GM12878 (cell line): ENCODE data around the gene DRAP1. TPM values are rescaled to one million over a fixed set of nuclear protein-coding genes. Genes with fewer than 3 reads are reported as not detected.

Experiments
- ATAC-seq: fragments of 200-7000 bp; cut with Tn5 transposase; 3 replicates; pipeline ENCODE4 v1.9.1; 2020; ENCODE audit warnings: mild to moderate bottlenecking, moderate library complexity
- BruUV-seq: library from RNA; stranded (reverse); fragments of 400-500 nt; replicated peaks from 2 replicates; lab custom pipeline; 2021; lab: Mats Ljungman, UMichigan
- CTCF ChIA-PET: fragments of 300-600 bp; sonication (Branson Sonifier 250); formaldehyde crosslinking; extraction: SDS; loops from one replicate; lab custom pipeline; 2021; ENCODE audit warnings: inconsistent platforms; lab: Yijun Ruan, JAX
- POLR2A ChIA-PET: fragments of 350-600 bp; formaldehyde crosslinking; extraction: SDS; loops from one replicate; lab custom pipeline; 2021; ENCODE audit warnings: inconsistent platforms; lab: Charles Lee
- RAD21 ChIA-PET: fragments of 300-600 bp; sonication (Branson Sonifier 250); formaldehyde crosslinking; loops from one replicate; lab custom pipeline; 2023; ENCODE audit warnings: antibody characterized with exemption; ENCODE audit not compliant: unreplicated experiment; lab: Charles Lee
- SMC1A ChIA-PET: fragments of 300-600 bp; sonication (Branson Sonifier 250); formaldehyde crosslinking; loops from one replicate; lab custom pipeline; 2023; ENCODE audit not compliant: unreplicated experiment, uncharacterized antibody; lab: Charles Lee
- DNase-seq: peaks from one replicate; pipeline ENCODE4 v3.0.0-alpha.2; 2011; ENCODE audit warnings: low read depth, low spot score
- FAIRE-seq: peaks from 3 replicates; lab custom pipeline; 2011; peaks lifted over from hg19 to GRCh38; lab: Jason Lieb, UNC
- H2AFZ ChIP-seq: 2 replicates; pipeline ENCODE4 v1.6.0; 2011; ENCODE audit warnings: low read depth, low read length, control low read depth; ENCODE audit not compliant: control insufficient read depth
- H3K27ac ChIP-seq: 2 replicates; pipeline ENCODE4 v1.5.1; 2011; ENCODE audit warnings: control low read depth; ENCODE audit not compliant: control insufficient read depth, insufficient read depth
- H3K27me3 ChIP-seq, 2 experiments: replicated peaks in 1 of 2; 2 replicates each; pipeline versions ENCODE4 v1.6.0 to v1.6.1; 2011; ENCODE audit warnings: low read length in 1 of 2; ENCODE audit not compliant: control insufficient read depth in 2 of 2, insufficient read depth in 2 of 2
- H3K36me3 ChIP-seq, 2 experiments: 2 replicates each; pipeline ENCODE4 v1.5.1; 2011; ENCODE audit warnings: low read length in 1 of 2; ENCODE audit not compliant: control insufficient read depth in 2 of 2, insufficient read depth in 2 of 2
- H3K4me1 ChIP-seq: 2 replicates; pipeline ENCODE4 v1.6.1; 2011; ENCODE audit warnings: mild to moderate bottlenecking, low read length, moderate library complexity, mixed read lengths; ENCODE audit not compliant: control insufficient read depth, insufficient read depth
- H3K4me2 ChIP-seq: 2 replicates; pipeline ENCODE4 v1.6.0; 2011; ENCODE audit warnings: control low read depth; ENCODE audit not compliant: control insufficient read depth, insufficient read depth
- H3K4me3 ChIP-seq: fragments of 200-600 bp; sonication (generic); 2 replicates; pipeline ENCODE4 v1.5.1; 2016
- H3K79me2 ChIP-seq: 2 replicates; pipeline ENCODE4 v1.6.0; 2011; ENCODE audit warnings: low read length; ENCODE audit not compliant: control insufficient read depth, insufficient read depth
- H3K9ac ChIP-seq: 2 replicates; pipeline ENCODE4 v1.8.0; 2011; ENCODE audit warnings: low read length, control low read depth, mixed read lengths; ENCODE audit not compliant: control insufficient read depth, insufficient read depth
- H3K9me3 ChIP-seq: replicated peaks from 3 replicates; pipeline ENCODE4 v1.5.1; 2011; ENCODE audit warnings: mild to moderate bottlenecking, low read length; ENCODE audit not compliant: control insufficient read depth, insufficient read depth
- H4K20me1 ChIP-seq: 2 replicates; pipeline ENCODE4 v1.6.0; 2011; ENCODE audit not compliant: control insufficient read depth, insufficient read depth
- CBFB ChIP-seq: IDR thresholded peaks from 2 replicates; pipeline ENCODE4 v1.6.1; 2016; ENCODE audit warnings: antibody characterized with exemption, low read depth
- EP300 ChIP-seq, 2 experiments: fragments of 150-350 bp in 1 of 2; IDR thresholded peaks; 2 replicates each; pipeline ENCODE4 v1.6.1; 2011 to 2012; ENCODE audit warnings: low read depth in 2 of 2, low read length in 2 of 2, borderline replicate concordance in 1 of 2, improper control_type of control experiment in 1 of 2, inconsistent platforms in 1 of 2; ENCODE audit not compliant: control insufficient read depth in 1 of 2
- IKZF2 ChIP-seq, 2 experiments: fragments of 450-650 bp; IDR thresholded peaks; 2 replicates each; pipeline ENCODE4 v1.6.1; 2017; ENCODE audit warnings: mild to moderate bottlenecking in 2 of 2, moderate library complexity in 2 of 2
- LARP7 ChIP-seq: fragments of 450-650 bp; IDR thresholded peaks from 2 replicates; pipeline ENCODE4 v1.6.1; 2017; ENCODE audit warnings: mild to moderate bottlenecking
- NBN ChIP-seq: fragments of 450-650 bp; IDR thresholded peaks from 2 replicates; pipeline ENCODE4 v1.6.1; 2016
- PAX5 ChIP-seq: IDR thresholded peaks from 2 replicates; pipeline ENCODE4 v1.6.1; 2011; ENCODE audit warnings: low read depth, low read length, borderline replicate concordance
- RAD51 ChIP-seq: fragments of 450-650 bp; IDR thresholded peaks from 2 replicates; pipeline ENCODE4 v1.6.1; 2016; ENCODE audit warnings: moderate library complexity, mild to moderate bottlenecking, inconsistent platforms
- SREBF2 ChIP-seq: IDR thresholded peaks from 2 replicates; pipeline ENCODE4 v1.6.1; 2012; ENCODE audit warnings: mild to moderate bottlenecking, low read length
- STAT3 ChIP-seq: IDR thresholded peaks from 2 replicates; pipeline ENCODE4 v1.6.1; 2011; ENCODE audit warnings: low read depth, low read length, improper control_type of control experiment
- WGBS: methylation state at CpG from one replicate; pipeline ENCODE4 v1.1.6; 2016; ENCODE audit warnings: low lambda C conversion rate; ENCODE audit not compliant: insufficient replicate concordance, insufficient coverage; ENCODE audit errors: missing lambda C conversion rate; 5-methylcytosine and 5-hydroxymethylcytosine counted together
- in situ Hi-C: fragments of 300-500 bp; cut with MboI; formaldehyde crosslinking; loops from 9 replicates; pipeline ENCODE4 v1.14.3; 2018; ENCODE audit warnings: mixed read lengths
- intact Hi-C: fragments of 100-400 bp; cut with micrococcal nuclease; formaldehyde crosslinking; loops from one replicate; pipeline ENCODE4 v1.14.2; 2022; ENCODE audit not compliant: unreplicated experiment
- polyA plus RNA-seq, 11 experiments: library from polyadenylated mRNA; depleted of rRNA in 4 of 11; unstranded in 6 of 11; stranded (reverse) in 5 of 11; fragments of >200 nt; fragmentation: Nextera tagmentation in 4 of 11; fragmentation: Illumina TruSeq in 1 of 11; extraction: Ambion mirVana in 4 of 11; extraction: Trizol in 1 of 11; gene quantifications; 1 replicate in 1 of 11; 2 replicates in 10 of 11; pipeline versions ENCODE4 v1.2.1 to v1.2.3, GENCODE V29; 2011 to 2016; ENCODE audit warnings: inconsistent platforms in 2 of 11, missing spikeins in 2 of 11, low read depth in 1 of 11
- total RNA-seq, 4 experiments: library from RNA; depleted of rRNA in 3 of 4; stranded (reverse); fragments of >200 nt in 3 of 4; fragmentation: Illumina TruSeq in 1 of 4; extraction: Trizol in 1 of 4; gene quantifications; 2 replicates each; pipeline versions ENCODE4 v1.2.1 to v1.2.3, GENCODE V29; 2013 to 2021
- TF ChIP-seq, protein P1 (sequence below): fragments of 450-650 bp; IDR thresholded peaks from 2 replicates; pipeline ENCODE4 v1.6.1; 2017; ENCODE audit warnings: mild to moderate bottlenecking, low read depth, inconsistent platforms; ENCODE audit not compliant: poor library complexity, severe bottlenecking

DRAP1 gene
- total and polyA plus RNA-seq, 10 of the 15 experiments (the other 5 are each of a cell fraction or from before 2014, with no cell fraction given): 9.4 to 163 (median 114) TPM

DNA sequence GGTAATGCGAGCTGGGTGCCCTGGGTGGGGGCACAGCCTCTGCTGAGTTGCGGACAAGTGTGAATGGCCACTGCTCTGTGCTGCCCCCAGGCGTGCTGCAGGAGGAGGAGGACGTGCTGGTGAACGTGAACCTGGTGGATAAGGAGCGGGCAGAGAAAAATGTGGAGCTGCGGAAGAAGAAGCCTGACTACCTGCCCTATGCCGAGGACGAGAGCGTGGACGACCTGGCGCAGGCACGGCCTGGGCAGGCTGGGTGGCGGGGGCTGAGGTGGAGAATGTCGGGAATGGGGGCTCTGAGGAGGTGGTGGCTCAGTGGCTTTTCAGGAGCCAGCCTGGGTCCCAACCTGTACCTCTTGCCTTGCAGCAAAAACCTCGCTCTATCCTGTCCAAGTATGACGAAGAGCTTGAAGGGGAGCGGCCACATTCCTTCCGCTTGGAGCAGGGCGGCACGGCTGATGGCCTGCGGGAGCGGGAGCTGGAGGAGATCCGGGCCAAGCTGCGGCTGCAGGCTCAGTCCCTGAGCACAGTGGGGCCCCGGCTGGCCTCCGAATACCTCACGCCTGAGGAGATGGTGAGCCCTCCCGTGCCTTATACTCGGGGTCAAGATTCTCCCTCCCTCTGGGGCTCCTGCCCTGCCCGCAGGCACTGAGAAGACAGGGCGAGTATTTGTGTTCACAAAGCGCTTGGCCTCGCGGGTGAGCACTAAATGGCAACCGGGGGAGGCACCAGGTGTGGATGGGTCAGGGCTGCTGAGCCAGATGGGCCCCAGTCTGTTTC is 46.9 kb downstream of the DRAP1 start:
- DNase-seq: no peak
- no peak for TF ChIP-seq SREBF2
- TF ChIP-seq IKZF2 (IDR thresholded peaks at IDR 0.05): no peak
- no peak for TF ChIP-seq EP300 (IDR thresholded peaks at IDR 0.05; ENCODE audit: borderline replicate concordance in 1 of 2, control insufficient read depth in 1 of 2, low read depth in 2 of 2, low read length in 2 of 2)
- no peak for TF ChIP-seq NBN
- TF ChIP-seq RAD51: no peak
- TF ChIP-seq, protein P1, sequence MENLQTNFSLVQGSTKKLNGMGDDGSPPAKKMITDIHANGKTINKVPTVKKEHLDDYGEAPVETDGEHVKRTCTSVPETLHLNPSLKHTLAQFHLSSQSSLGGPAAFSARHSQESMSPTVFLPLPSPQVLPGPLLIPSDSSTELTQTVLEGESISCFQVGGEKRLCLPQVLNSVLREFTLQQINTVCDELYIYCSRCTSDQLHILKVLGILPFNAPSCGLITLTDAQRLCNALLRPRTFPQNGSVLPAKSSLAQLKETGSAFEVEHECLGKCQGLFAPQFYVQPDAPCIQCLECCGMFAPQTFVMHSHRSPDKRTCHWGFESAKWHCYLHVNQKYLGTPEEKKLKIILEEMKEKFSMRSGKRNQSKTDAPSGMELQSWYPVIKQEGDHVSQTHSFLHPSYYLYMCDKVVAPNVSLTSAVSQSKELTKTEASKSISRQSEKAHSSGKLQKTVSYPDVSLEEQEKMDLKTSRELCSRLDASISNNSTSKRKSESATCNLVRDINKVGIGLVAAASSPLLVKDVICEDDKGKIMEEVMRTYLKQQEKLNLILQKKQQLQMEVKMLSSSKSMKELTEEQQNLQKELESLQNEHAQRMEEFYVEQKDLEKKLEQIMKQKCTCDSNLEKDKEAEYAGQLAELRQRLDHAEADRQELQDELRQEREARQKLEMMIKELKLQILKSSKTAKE: no peak
- TF ChIP-seq PAX5: no peak
- no peak for TF ChIP-seq STAT3
- TF ChIP-seq CBFB: no peak
- TF ChIP-seq LARP7: no peak
- Histone ChIP-seq H3K4me1 (peaks cover 3% of the 10 kb centered on the region; the same call in 1 of the 2 replicates), H3K27ac (no peak overlapping the region), H2AFZ (no peak overlapping the region), H3K27me3 (no peaks in the 10 kb centered on the region), H3K36me3 (peaks cover 32 to 33% of the 10 kb centered on the region in 2 experiments; a peak in 3 of 4 replicates), H4K20me1 (no peaks in the 10 kb centered on the region; the same call in 1 of the 2 replicates), H3K79me2 (peaks cover 30% of the 10 kb centered on the region), H3K4me2 (no peak overlapping the region), H3K9me3 (no peaks in the 10 kb centered on the region), H3K4me3 (no peak overlapping the region), H3K9ac (no peak overlapping the region)
- intact Hi-C loops (no loop called here), in situ Hi-C loops (no loop called here)
- FAIRE-seq: no peak
- TSS peak; percentile 14 for BruUV-seq
- no peak for ATAC-seq
- ChIA-PET CTCF (interaction anchor here (1.6 kb wide), 1 partner anchor 81 kb away, joined by 3 read pairs; no protein-coding TSS in a partner anchor), RAD21 (no interaction called here), SMC1A (no interaction called here), POLR2A (interaction anchor here (0.6 kb wide), 1 partner anchor 161 kb away, joined by 4 read pairs; no protein-coding TSS in a partner anchor)
- WGBS: 96% methylated on average over 35 of the region's 36 CpGs
